Activated CD4-positive, alpha-beta T cell treated with anti-CD3 and anti-CD28 coated beads, Interleukin-2, Interleukin-4, amounts not matched to agents 100 ng/mL and 50 ng/mL, durations not matched to agents 16 hours and 8 hours (primary cell): ENCODE results near the gene AGAP2.

Experiments used
- DNase-seq: peaks from one replicate; pipeline ENCODE4 v3.0.0-alpha.2; 2020; ENCODE audit warnings: low spot score

Gene AGAP2

GRCh38 chr12:57753756-57754337 is 15.3 kb upstream of the AGAP2 start:
- no peak for DNase-seq

GRCh38 chr12:57752668-57753000 is 14.1 kb upstream of the AGAP2 start:
- DNase-seq = no peak

GRCh38 chr12:57751788-57752667 is 13.5 kb upstream of the AGAP2 start, which contains the start of gene CDK4:
CDK4 (minus strand) TSS chr12:57752310; CDS start chr12:57751717, 593 bp downstream.
- DNase-seq = peak; percentile 99

- no peak for DNase-seq
Observed at GRCh38 chr12:57751432-57751787, 12.9 kb upstream of the AGAP2 start.

- DNase-seq = no peak
Observed at GRCh38 chr12:57750561-57751431, 12.3 kb upstream of the AGAP2 start.

- no peak for DNase-seq
Observed at GRCh38 chr12:57749061-57749460, 10.5 kb upstream of the AGAP2 start.

GRCh38 chr12:57746025-57746424 is 7.5 kb upstream of the AGAP2 start:
- DNase-seq = no peak

- no peak for DNase-seq
Observed at GRCh38 chr12:57745485-57745881, 6.9 kb upstream of the AGAP2 start.

GRCh38 chr12:57744777-57745484 is 6.4 kb upstream of the AGAP2 start, which contains the start of gene TSPAN31:
TSPAN31 (plus strand) TSS chr12:57745039; CDS start chr12:57745155, 116 bp downstream.
- DNase-seq = peak; percentile 95

- peak; percentile 67 for DNase-seq
Observed at GRCh38 chr12:57744194-57744776, 5.7 kb upstream of the AGAP2 start.

GRCh38 chr12:57743769-57744168 is 5.2 kb upstream of the AGAP2 start:
- no peak for DNase-seq

GRCh38 chr12:57741844-57742738 is 3.5 kb upstream of the AGAP2 start:
- DNase-seq = peak; percentile 88

- DNase-seq = no peak
Observed at GRCh38 chr12:57741413-57741789, 2.9 kb upstream of the AGAP2 start.

- peak; percentile 86 for DNase-seq
Observed at GRCh38 chr12:57740656-57741412, 2.3 kb upstream of the AGAP2 start.

- DNase-seq = no peak
Observed at GRCh38 chr12:57739914-57740538, 1.5 kb upstream of the AGAP2 start.

- no peak for DNase-seq
Observed at GRCh38 chr12:57739387-57739786, 845 bp upstream of the AGAP2 start.

GRCh38 chr12:57737467-57738460 is 778 bp downstream of the AGAP2 start:
- DNase-seq = no peak
